Measurements from ENCODE around the gene SPTBN5. TPM values are rescaled to one million over a fixed set of nuclear protein-coding genes. Genes with fewer than 3 reads are reported as not detected.

SPTBN5 gene
- total and polyA plus RNA-seq, 2 experiments from 2014 or later = 0.57 to 1.1 TPM

- ATAC-seq (no peak), DNase-seq (ENCODE audit: low spot score) (no peak)
- H3K36me3 Mint-ChIP-seq (ENCODE audit: low read depth) = no peaks in the 10 kb centered on the region; the same call in 2 of the 3 replicates
- no peaks in the 10 kb centered on the region; the same call in 2 of the 3 replicates for H3K9me3 Mint-ChIP-seq
- no peaks in the 10 kb centered on the region for H4K20me1 ChIP-seq (replicated peaks; ENCODE audit: insufficient read depth)
- H3K4me3 ChIP-seq = no peak overlapping the region
- no peak overlapping the region for H3K4me2 ChIP-seq
- H3K4me3 Mint-ChIP-seq = no peak overlapping the region
- no peak overlapping the region for H2AFZ ChIP-seq
- H3K9me2 ChIP-seq (ENCODE audit: insufficient read depth) = no peaks in the 10 kb centered on the region
- peaks cover 5% of the 10 kb centered on the region for H3K27me3 Mint-ChIP-seq (ENCODE audit: insufficient read depth, low read depth, poor library complexity)
- H3K79me2 ChIP-seq (replicated peaks; ENCODE audit: insufficient read depth) = no peaks in the 10 kb centered on the region
- no peaks in the 10 kb centered on the region for H3K4me1 ChIP-seq (ENCODE audit: insufficient read depth)
- H3F3A ChIP-seq (replicated peaks; ENCODE audit: low read depth) = no peaks in the 10 kb centered on the region
- H3K27ac ChIP-seq (ENCODE audit: low read depth) = no peak overlapping the region
- H3K27me3 ChIP-seq (ENCODE audit: insufficient read depth) = no peaks in the 10 kb centered on the region
- no peaks in the 10 kb centered on the region for H3K4me1 Mint-ChIP-seq
- H3K36me3 ChIP-seq (ENCODE audit: insufficient read depth) = no peaks in the 10 kb centered on the region
- no peak for TF ChIP-seq STAT1 (IDR thresholded peaks at IDR 0.05; ENCODE audit: unreplicated experiment)
- TF ChIP-seq ZNF462 (CRISPR knock-in tag; IDR thresholded peaks at IDR 0.05) = no peak
- no peak for TF ChIP-seq ZNF331 (CRISPR knock-in tag; IDR thresholded peaks at IDR 0.05; ENCODE audit: low read depth)
- TF ChIP-seq ZNF114 (CRISPR knock-in tag; IDR thresholded peaks at IDR 0.05) = no peak
- TF ChIP-seq JUNB (IDR thresholded peaks at IDR 0.05; ENCODE audit: unreplicated experiment) = no peak
- TF ChIP-seq NANOG (IDR thresholded peaks at IDR 0.05; ENCODE audit: borderline replicate concordance) = no peak
- TF ChIP-seq CREB1 (CRISPR knock-in tag; IDR thresholded peaks at IDR 0.05; ENCODE audit: low read depth) = no peak
- no peak for TF ChIP-seq POLR2AphosphoS5 (IDR thresholded peaks at IDR 0.05; ENCODE audit: low read depth)
- no peak for TF ChIP-seq EZH2 (IDR thresholded peaks at IDR 0.05; ENCODE audit: low read depth, unreplicated experiment)
- no peak overlapping the region; the same call in 1 of the 2 replicates for H3K27ac Mint-ChIP-seq
Observed at GRCh38 chr15:41848631-41849030, 45.2 kb downstream of the SPTBN5 start.
